Gastrocnemius medialis (tissue), 4 donors: Measurements from ENCODE around the gene ANTKMT. TPM values are rescaled to one million over a fixed set of nuclear protein-coding genes. Genes with fewer than 3 reads are reported as not detected.

ENCODE experiments used
- ATAC-seq, 2 donors: fragments of 150-250 bp; one replicate each; pipeline ENCODE4 v1.9.1; 2016
- DNase-seq, 2 donors: peaks; one replicate each; pipeline ENCODE4 v3.0.0-alpha.2; 2019
- H3K27ac ChIP-seq, 4 donors: fragments of 200-600 bp; sonication (generic); 1 replicate in 1 of 4; 2 replicates in 3 of 4; pipeline ENCODE4 v1.5.1; 2016 to 2018; ENCODE audit warnings: mild to moderate bottlenecking in 2 of 4, moderate library complexity in 1 of 4
- H3K27me3 ChIP-seq, 3 donors: fragments of 200-600 bp; sonication (generic) in 2 of 3; 1 replicate in 1 of 3; 2 replicates in 2 of 3; pipeline versions ENCODE4 v1.5.1 to v1.6.0; 2016 to 2019; ENCODE audit warnings: mild to moderate bottlenecking in 1 of 3, moderate library complexity in 1 of 3
- H3K36me3 ChIP-seq, 2 donors: fragments of 200-600 bp; sonication (generic) in 1 of 2; one replicate each; pipeline ENCODE4 v1.5.1; 2017 to 2018
- H3K4me1 ChIP-seq, 2 donors: fragments of 200-600 bp; sonication (generic) in 1 of 2; one replicate each; pipeline ENCODE4 v1.5.1; 2016 to 2017; ENCODE audit warnings: mild to moderate bottlenecking in 2 of 2
- H3K4me3 ChIP-seq, 4 donors: fragments of 200-600 bp; sonication (generic) in 3 of 4; 1 replicate in 1 of 4; 2 replicates in 3 of 4; pipeline ENCODE4 v1.5.1; 2016 to 2019; ENCODE audit warnings: mild to moderate bottlenecking in 2 of 4
- H3K9me3 ChIP-seq, 3 donors: fragments of 200-600 bp; sonication (generic) in 2 of 3; 1 replicate in 1 of 3; 2 replicates in 2 of 3; pipeline ENCODE4 v1.5.1; 2016 to 2019
- POLR2A ChIP-seq, 2 donors: fragments of 450-650 bp; IDR thresholded peaks; one replicate each; pipeline ENCODE4 v1.6.1; 2017; ENCODE audit warnings: antibody characterized with exemption in 2 of 2, mild to moderate bottlenecking in 2 of 2, moderate library complexity in 2 of 2
- in situ Hi-C, 4 donors: fragments of 200-750 bp; cut with MboI; loops; one replicate each; pipeline versions ENCODE4 v1.15.0 to v1.8.0; 2017; ENCODE audit warnings: low sequenced_read_pairs in 4 of 4
- intact Hi-C: fragments of 100-400 bp; cut with DNase I; formaldehyde crosslinking; loops from one replicate; pipeline ENCODE4 v1.15.1; 2023; ENCODE audit warnings: low total_unique reads
- total RNA-seq, 4 donors: library from RNA; depleted of rRNA; stranded (reverse); fragments of >200 nt; gene quantifications; one replicate each; pipeline versions ENCODE4 v1.1.0 to v1.2.3, GENCODE V29; 2016
- TF ChIP-seq, protein P1 (sequence below), 5 experiments: fragments of 450-650 bp in 3 of 5; fragments of 200-600 bp in 2 of 5; sonication (generic) in 2 of 5; IDR thresholded peaks in 4 of 5; conservative IDR thresholded peaks in 1 of 5; 1 replicate in 4 of 5; 2 replicates in 1 of 5; pipeline ENCODE4 v1.5.1; 2016 to 2019; ENCODE audit warnings: antibody characterized with exemption in 5 of 5, mild to moderate bottlenecking in 3 of 5, moderate library complexity in 3 of 5

The ANTKMT gene
- total RNA-seq, 4 donors from 2014 or later: 20.9 to 84.0 (median 38.7) TPM

DNA sequence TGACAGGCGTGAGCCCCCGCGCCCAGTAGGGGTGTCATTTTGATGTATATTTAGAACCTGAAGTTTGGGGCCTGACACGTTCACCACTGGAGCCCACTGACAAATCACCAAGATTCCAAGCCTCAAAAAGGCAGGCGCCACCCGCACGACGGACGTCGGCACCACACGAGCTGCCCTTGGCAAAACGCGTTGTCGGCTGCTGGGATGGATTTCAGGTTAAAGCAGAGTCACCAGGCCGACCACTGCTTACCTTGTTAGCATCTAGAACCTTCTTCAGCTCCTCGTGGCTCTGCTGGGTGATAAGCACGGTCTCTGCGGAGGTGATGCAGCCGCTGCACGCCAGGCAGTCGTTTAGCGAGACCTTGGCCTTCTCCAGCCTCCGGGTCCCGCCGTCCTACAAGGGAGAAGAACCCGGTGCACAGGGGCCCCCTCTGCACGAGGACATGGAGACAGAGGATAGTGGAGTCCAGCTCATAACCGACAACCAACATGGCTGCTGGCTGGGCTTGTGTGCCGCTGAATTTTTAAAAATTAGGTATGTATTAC, 16.1 kb downstream of the ANTKMT start:
- TF ChIP-seq, protein P1, sequence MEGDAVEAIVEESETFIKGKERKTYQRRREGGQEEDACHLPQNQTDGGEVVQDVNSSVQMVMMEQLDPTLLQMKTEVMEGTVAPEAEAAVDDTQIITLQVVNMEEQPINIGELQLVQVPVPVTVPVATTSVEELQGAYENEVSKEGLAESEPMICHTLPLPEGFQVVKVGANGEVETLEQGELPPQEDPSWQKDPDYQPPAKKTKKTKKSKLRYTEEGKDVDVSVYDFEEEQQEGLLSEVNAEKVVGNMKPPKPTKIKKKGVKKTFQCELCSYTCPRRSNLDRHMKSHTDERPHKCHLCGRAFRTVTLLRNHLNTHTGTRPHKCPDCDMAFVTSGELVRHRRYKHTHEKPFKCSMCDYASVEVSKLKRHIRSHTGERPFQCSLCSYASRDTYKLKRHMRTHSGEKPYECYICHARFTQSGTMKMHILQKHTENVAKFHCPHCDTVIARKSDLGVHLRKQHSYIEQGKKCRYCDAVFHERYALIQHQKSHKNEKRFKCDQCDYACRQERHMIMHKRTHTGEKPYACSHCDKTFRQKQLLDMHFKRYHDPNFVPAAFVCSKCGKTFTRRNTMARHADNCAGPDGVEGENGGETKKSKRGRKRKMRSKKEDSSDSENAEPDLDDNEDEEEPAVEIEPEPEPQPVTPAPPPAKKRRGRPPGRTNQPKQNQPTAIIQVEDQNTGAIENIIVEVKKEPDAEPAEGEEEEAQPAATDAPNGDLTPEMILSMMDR (IDR thresholded peaks at IDR 0.05 in 4 of 5, conservative IDR thresholded peaks at IDR 0.05 in 1 of 5): no peak
- no peak for TF ChIP-seq POLR2A (IDR thresholded peaks at IDR 0.05)
- intact Hi-C loops: no loop called here
- in situ Hi-C loops: no loop called here
- no peak for DNase-seq
- H3K36me3 ChIP-seq: peaks cover 0 to 60% of the 10 kb centered on the region in 2 donors
- no peaks in the 10 kb centered on the region for H3K9me3 ChIP-seq
- no peak overlapping the region for H3K4me3 ChIP-seq
- H3K27ac ChIP-seq: no peak overlapping the region
- no peak for ATAC-seq
- peaks cover 11% of the 10 kb centered on the region in 2 donors for H3K4me1 ChIP-seq
- H3K27me3 ChIP-seq: no peaks in the 10 kb centered on the region

DNA sequence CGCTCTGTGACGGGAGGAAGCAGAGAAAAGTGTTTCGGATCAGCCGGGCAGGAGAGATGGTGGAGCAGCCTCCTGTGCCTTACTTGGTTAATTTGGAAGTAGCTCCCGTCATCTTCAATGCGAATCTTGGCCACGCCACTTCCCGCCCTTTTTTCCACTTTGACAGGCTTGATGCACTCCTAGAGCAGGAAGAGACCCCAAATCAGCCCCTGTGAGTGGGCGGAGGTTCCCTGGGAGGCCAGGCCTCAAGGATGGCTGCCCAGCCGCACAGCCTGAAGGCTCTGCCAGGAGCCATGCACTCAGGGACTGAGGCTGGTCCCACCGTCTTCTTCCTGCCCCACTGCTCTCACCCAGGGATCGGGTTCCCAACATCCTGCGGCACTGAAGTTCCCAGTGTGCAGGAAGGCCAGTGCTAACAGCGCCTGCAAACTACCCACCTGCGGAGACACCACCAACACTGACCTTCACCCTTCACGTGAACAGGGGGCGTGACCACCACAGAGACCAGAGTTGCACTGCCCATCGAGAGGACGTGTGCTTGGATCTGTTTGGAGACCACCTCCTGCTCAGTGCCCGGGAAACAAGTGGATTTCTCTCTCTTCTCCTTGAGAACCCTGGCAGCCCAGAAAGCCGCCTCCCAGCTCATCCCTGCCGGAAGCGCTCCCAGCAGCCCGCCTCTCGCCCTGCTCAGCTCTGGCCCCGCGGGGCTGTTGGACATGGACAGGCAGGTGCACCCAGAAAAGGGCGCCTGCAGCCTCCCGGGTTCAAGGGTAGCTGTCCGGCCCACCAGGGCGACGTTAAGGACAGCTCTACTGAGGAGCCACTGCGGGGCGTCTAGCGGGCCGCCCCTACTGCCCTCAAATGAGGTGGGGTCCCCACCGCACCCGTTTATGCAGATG, 18.9 kb downstream of the ANTKMT start:
- in situ Hi-C loops: no loop called here

DNA sequence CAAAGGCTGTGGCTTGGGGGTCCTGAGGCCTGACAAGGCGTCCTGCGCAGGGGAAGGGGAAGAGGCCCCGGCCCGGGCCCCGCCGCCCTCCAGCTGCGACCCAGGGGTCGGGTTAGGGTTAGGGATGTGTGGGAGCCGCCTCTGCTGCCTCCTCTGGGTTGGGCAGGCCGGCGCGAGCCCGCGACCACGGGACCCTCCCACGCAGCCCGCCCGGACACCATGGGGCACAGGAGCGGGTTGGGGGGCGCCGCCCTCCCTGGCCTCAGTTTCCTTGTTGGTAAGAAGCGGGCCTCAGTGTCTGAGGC, 19.5 kb downstream of the ANTKMT start:
- DNase-seq (no peak), ATAC-seq (peak; percentile 14 to 21)
- peaks cover 3 to 6% (median 5%) of the 10 kb centered on the region in 3 donors for H3K27me3 ChIP-seq
- H3K36me3 ChIP-seq: peaks cover 0 to 26% of the 10 kb centered on the region in 2 donors
- peaks cover 11% of the 10 kb centered on the region in 2 donors for H3K4me1 ChIP-seq
- H3K9me3 ChIP-seq: no peaks in the 10 kb centered on the region
- peak overlapping the region; percentile 64 to 99 (median 94) for H3K4me3 ChIP-seq
- TF ChIP-seq, protein P1 (IDR thresholded peaks at IDR 0.05 in 4 of 5, conservative IDR thresholded peaks at IDR 0.05 in 1 of 5): no peak
- no peak for TF ChIP-seq POLR2A (IDR thresholded peaks at IDR 0.05)
- in situ Hi-C loops: no loop called here
- intact Hi-C loops: no loop called here
- peak overlapping the region; percentile 58 to 87 (median 83) for H3K27ac ChIP-seq

More for the DNA sequence above, 18.9 kb downstream of the ANTKMT start:
- Histone ChIP-seq H3K4me1 (peaks cover 11% of the 10 kb centered on the region in 2 donors), H3K4me3 (peak overlapping the region; percentile 64 to 99 (median 94)), H3K27ac (peak overlapping the region in 1 of 4 donors; percentile 80), H3K9me3 (no peaks in the 10 kb centered on the region), H3K27me3 (peaks cover 3 to 6% (median 5%) of the 10 kb centered on the region in 3 donors), H3K36me3 (peaks cover 0 to 32% of the 10 kb centered on the region in 2 donors)
- intact Hi-C loops: no loop called here
- TF ChIP-seq, protein P1 (IDR thresholded peaks at IDR 0.05 in 4 of 5, conservative IDR thresholded peaks at IDR 0.05 in 1 of 5): no peak
- no peak for TF ChIP-seq POLR2A (IDR thresholded peaks at IDR 0.05)
- ATAC-seq (no peak), DNase-seq (no peak)

DNA sequence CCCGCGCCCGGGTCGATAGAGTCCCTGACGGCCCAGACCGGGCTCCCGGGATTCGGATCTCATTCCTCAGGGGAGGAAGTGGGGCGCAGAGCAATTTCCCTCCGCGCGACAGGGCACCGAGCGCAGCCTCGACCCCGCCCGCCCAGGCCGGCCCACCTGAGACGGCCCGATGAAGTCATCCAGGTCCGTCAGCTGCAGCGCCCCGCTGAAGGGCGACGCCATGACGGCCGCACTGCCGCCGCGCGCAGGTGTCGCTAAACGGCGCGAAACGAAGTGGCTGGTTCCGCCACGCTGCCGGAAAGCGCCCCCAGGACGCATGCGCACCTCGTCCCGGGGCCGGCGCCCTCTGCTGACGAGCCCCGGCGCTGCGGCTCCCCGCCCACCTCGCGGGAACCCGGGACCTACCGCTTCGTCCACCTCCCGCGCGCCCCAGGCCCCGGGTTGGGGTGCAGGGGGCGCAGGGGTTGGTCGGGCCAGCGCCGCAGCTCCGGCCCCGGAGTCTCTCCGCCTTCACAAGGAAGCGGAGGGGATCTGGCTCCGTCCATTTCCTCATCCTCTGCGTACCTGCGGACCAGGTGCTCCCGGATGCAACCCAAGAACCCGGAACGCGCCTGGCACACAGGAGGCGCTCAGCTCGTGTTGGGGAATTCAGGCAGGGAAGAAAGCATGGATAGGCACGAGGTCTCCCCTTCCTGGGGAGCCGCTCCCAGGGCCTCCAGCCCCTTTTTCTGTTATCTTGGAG, 20.0 kb downstream of the ANTKMT start, which contains the start of gene CIAO3:
Gene CIAO3 (minus strand): TSS at position 234 of the 742 bp plus-strand sequence. CDS start 12 bp downstream, at position 222.
- TF ChIP-seq, protein P1 (IDR thresholded peaks at IDR 0.05 in 4 of 5, conservative IDR thresholded peaks at IDR 0.05 in 1 of 5): peak; percentile 75 to 98 (median 96)
- TF ChIP-seq POLR2A (IDR thresholded peaks at IDR 0.05): peak; percentile 67 to 76
- DNase-seq (peak; percentile 75 to 82), ATAC-seq (peak; percentile 95 to 96)
- Histone ChIP-seq H3K27ac (peak within 1 kb of the TSS; percentile 58 to 87 (median 83)), H3K9me3 (no peaks in the 10 kb centered on the region), H3K36me3 (peaks cover 0 to 21% of the 10 kb centered on the region in 2 donors), H3K27me3 (peaks cover 3 to 6% (median 5%) of the 10 kb centered on the region in 3 donors), H3K4me1 (peaks cover 11% of the 10 kb centered on the region in 2 donors), H3K4me3 (peak within 1 kb of the TSS; percentile 64 to 99 (median 94))
- in situ Hi-C loops: no loop called here
- intact Hi-C loops: loop anchor here (1.0 kb wide), 2 partner anchors 20 to 30 kb away; partner anchors contain the start of gene ANTKMT
